ENCODE data around the gene TMEM174. TPM values are rescaled to one million over a fixed set of nuclear protein-coding genes. Genes with fewer than 3 reads are reported as not detected.
"Not testable (repeated sequence)": the region's sequence is repeated elsewhere in the genome, so short reads cannot be mapped to it uniquely, and the experiment has no call there.

The TMEM174 gene
- total RNA-seq, 2 experiments from 2014 or later = 0.25 TPM; not detected in 1

DNA sequence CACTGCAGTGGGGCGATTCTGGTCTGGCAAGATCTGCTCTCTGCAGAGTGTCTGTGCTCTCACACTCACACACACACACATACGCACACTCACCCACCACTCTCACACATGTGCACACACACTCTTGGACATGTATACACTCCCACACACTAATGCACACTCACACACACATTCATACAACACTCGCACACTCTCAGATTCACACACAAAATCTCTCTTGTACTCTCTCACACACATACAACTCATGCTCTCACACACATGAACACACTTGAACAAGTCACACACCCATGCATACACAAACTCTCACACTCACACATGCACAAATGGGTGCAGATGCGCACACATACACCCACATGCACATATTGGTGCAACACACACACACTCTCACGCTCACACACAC, 31.7 kb downstream of the TMEM174 start:
- POLR2A ChIA-PET = no interaction called here

DNA sequence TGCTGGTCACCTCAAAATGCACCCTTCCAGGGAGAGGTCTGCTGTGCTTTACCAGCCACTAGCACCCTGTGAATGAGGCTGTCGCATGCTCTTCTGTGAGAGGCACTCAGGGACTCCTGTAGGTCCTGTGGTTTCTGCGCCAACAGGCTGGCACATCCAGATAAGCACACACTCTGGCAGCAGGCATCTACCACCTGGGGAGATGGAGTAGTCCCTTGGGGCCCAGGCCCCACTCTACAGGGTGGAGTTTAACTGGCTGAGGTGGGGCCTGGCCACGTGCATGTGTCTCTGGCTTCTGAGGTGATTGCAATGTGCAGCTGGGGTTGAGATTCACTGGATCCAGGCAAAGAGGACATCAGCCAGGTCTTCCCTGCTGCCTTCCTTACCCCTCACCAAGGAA, 32.3 kb downstream of the TMEM174 start:
- H2AFZ ChIP-seq (ENCODE audit: low read length) = peak overlapping the region; percentile 12; the same call in 1 of the 2 replicates
- DNase-seq (ENCODE audit: low spot score) = no peak
- H3K27ac ChIP-seq (ENCODE audit: low read depth, low read length, poor library complexity, severe bottlenecking) = no peak overlapping the region
- no peaks in the 10 kb centered on the region for H3K9me3 ChIP-seq (ENCODE audit: low read length)
- no peaks in the 10 kb centered on the region for H3K36me3 ChIP-seq (ENCODE audit: insufficient read depth, low read length)
- TF ChIP-seq EZH2phosphoT487 (IDR thresholded peaks at IDR 0.05; ENCODE audit: borderline replicate concordance, low read depth, low read length) = no peak
- ChIA-PET POLR2A (no interaction called here), CTCF (ENCODE audit: unreplicated experiment) (no interaction called here)
- H3K9me2 ChIP-seq (ENCODE audit: insufficient read depth, low read length) = no peaks in the 10 kb centered on the region
- intact Hi-C loops (cut with micrococcal nuclease; ENCODE audit: unreplicated experiment) = no loop called here
- no peaks in the 10 kb centered on the region for H4K20me1 ChIP-seq (ENCODE audit: insufficient read depth, low read length)
- H3K79me2 ChIP-seq (ENCODE audit: insufficient read depth, low read depth, low read length) = no peaks in the 10 kb centered on the region
- BruUV-seq (replicated peaks) = no TSS peak
- H3K4me1 ChIP-seq (ENCODE audit: insufficient read depth, low read length, poor library complexity, severe bottlenecking) = peaks cover 7% of the 10 kb centered on the region
- no peak overlapping the region for H3K4me3 ChIP-seq (ENCODE audit: low read depth, low read length, poor library complexity, severe bottlenecking)
- H3K4me2 ChIP-seq (ENCODE audit: low read length) = no peak overlapping the region

More for the DNA sequence above, 31.7 kb downstream of the TMEM174 start:
- Histone ChIP-seq H3K27ac (ENCODE audit: low read depth, low read length, poor library complexity, severe bottlenecking) (no peak overlapping the region), H3K36me3 (ENCODE audit: insufficient read depth, low read length) (no peaks in the 10 kb centered on the region), H3K4me2 (ENCODE audit: low read length) (no peak overlapping the region), H4K20me1 (ENCODE audit: insufficient read depth, low read length) (no peaks in the 10 kb centered on the region), H3K9me3 (ENCODE audit: low read length) (no peaks in the 10 kb centered on the region), H3K79me2 (ENCODE audit: insufficient read depth, low read depth, low read length) (no peaks in the 10 kb centered on the region), H3K4me3 (ENCODE audit: low read depth, low read length, poor library complexity, severe bottlenecking) (no peak overlapping the region), H3K4me1 (ENCODE audit: insufficient read depth, low read length, poor library complexity, severe bottlenecking) (peaks cover 7% of the 10 kb centered on the region), H2AFZ (ENCODE audit: low read length) (no peak overlapping the region), H3K9me2 (ENCODE audit: insufficient read depth, low read length) (no peaks in the 10 kb centered on the region)
- BruUV-seq (replicated peaks) = no TSS peak
- intact Hi-C loops (cut with micrococcal nuclease; ENCODE audit: unreplicated experiment) = loop anchor here (5.0 kb wide), 1 partner anchor 247 kb away; the partner anchor contains the start of gene FCHO2
- no peak for DNase-seq (ENCODE audit: low spot score)
- CTCF ChIA-PET (ENCODE audit: unreplicated experiment) = no interaction called here
- TF ChIP-seq EZH2phosphoT487 (IDR thresholded peaks at IDR 0.05; ENCODE audit: borderline replicate concordance, low read depth, low read length) = no peak
- TF ChIP-seq, protein P1, sequence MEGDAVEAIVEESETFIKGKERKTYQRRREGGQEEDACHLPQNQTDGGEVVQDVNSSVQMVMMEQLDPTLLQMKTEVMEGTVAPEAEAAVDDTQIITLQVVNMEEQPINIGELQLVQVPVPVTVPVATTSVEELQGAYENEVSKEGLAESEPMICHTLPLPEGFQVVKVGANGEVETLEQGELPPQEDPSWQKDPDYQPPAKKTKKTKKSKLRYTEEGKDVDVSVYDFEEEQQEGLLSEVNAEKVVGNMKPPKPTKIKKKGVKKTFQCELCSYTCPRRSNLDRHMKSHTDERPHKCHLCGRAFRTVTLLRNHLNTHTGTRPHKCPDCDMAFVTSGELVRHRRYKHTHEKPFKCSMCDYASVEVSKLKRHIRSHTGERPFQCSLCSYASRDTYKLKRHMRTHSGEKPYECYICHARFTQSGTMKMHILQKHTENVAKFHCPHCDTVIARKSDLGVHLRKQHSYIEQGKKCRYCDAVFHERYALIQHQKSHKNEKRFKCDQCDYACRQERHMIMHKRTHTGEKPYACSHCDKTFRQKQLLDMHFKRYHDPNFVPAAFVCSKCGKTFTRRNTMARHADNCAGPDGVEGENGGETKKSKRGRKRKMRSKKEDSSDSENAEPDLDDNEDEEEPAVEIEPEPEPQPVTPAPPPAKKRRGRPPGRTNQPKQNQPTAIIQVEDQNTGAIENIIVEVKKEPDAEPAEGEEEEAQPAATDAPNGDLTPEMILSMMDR (conservative IDR thresholded peaks at IDR 0.05; ENCODE audit: low read length) = no peak

DNA sequence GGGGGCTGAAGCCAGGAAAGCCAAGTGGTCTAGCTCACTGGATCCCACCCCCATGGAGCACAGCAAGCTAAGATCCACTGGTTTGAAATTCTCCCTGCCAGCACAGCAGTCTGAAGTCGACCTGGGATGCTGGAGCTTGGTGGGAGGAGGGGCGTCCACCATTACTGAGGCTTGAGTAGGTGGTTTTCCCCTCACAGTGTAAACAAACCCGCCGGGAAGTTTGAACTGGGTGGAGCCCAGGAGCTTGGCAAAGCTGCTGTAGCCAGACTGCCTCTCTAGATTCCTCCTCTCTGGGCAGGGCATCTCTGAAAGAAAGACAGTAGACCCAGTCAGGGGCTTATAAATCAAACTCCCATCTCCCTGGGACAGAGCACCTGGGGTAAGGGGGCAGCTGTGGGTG, 34.2 kb downstream of the TMEM174 start:
- H3K4me2 ChIP-seq (ENCODE audit: low read length); H4K20me1 ChIP-seq (ENCODE audit: insufficient read depth, low read length); H3K9me3 ChIP-seq (ENCODE audit: low read length); BruUV-seq (replicated peaks); H3K27ac ChIP-seq (ENCODE audit: low read depth, low read length, poor library complexity, severe bottlenecking); CTCF ChIA-PET (ENCODE audit: unreplicated experiment); H3K79me2 ChIP-seq (ENCODE audit: insufficient read depth, low read depth, low read length); H2AFZ ChIP-seq (ENCODE audit: low read length); H3K36me3 ChIP-seq (ENCODE audit: insufficient read depth, low read length); H3K9me2 ChIP-seq (ENCODE audit: insufficient read depth, low read length); intact Hi-C loops (cut with micrococcal nuclease; ENCODE audit: unreplicated experiment); DNase-seq (ENCODE audit: low spot score); H3K4me3 ChIP-seq (ENCODE audit: low read depth, low read length, poor library complexity, severe bottlenecking); H3K4me1 ChIP-seq (ENCODE audit: insufficient read depth, low read length, poor library complexity, severe bottlenecking): not testable (repeated sequence)
- POLR2A ChIA-PET = interaction anchor here (1.2 kb wide), 1 partner anchor 35 kb away, joined by 3 read pairs; no protein-coding TSS in a partner anchor

DNA sequence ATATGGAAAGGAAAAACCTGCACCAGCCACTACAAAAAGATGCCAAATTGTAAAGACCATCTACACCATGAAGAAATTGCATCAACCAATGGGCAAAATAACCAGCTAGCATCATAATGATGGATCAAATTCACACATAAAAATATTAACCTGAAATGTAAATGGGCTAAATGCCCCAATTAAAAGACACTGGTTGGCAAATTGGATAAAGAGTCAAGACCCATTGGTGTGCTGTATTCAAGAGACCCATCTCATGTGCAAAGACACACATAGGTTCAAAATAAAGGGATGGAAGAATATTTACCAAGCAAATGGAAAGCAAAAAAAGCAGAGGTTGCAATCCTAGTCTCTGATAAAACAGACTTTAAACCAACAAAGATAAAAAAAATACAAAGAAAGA, 36.1 kb downstream of the TMEM174 start:
- CTCF ChIA-PET (ENCODE audit: unreplicated experiment); H2AFZ ChIP-seq (ENCODE audit: low read length); H3K4me2 ChIP-seq (ENCODE audit: low read length); H3K9me2 ChIP-seq (ENCODE audit: insufficient read depth, low read length); H3K79me2 ChIP-seq (ENCODE audit: insufficient read depth, low read depth, low read length); DNase-seq (ENCODE audit: low spot score); H3K4me3 ChIP-seq (ENCODE audit: low read depth, low read length, poor library complexity, severe bottlenecking); H4K20me1 ChIP-seq (ENCODE audit: insufficient read depth, low read length); H3K4me1 ChIP-seq (ENCODE audit: insufficient read depth, low read length, poor library complexity, severe bottlenecking); BruUV-seq (replicated peaks); H3K36me3 ChIP-seq (ENCODE audit: insufficient read depth, low read length); H3K9me3 ChIP-seq (ENCODE audit: low read length); intact Hi-C loops (cut with micrococcal nuclease; ENCODE audit: unreplicated experiment); H3K27ac ChIP-seq (ENCODE audit: low read depth, low read length, poor library complexity, severe bottlenecking): not testable (repeated sequence)
- POLR2A ChIA-PET = interaction anchor here (0.6 kb wide), 1 partner anchor 100 kb away, joined by 4 read pairs; no protein-coding TSS in a partner anchor

DNA sequence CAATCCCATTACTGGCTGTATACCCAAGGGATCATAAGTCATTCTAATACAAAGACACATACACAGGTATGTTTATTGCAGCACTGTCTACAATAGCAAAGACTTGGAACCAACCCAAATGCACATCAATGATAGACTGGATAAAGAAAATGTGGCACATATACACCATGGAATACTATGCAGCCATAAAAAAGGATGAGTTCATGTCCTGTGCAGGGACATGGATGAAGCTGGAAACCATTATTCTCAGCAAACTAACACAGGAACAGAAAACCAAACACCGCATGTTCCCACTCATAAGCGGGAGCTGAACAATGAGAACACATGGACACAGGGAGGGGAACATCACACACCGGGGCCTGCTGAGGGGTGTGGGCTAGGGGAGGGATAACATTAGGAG, 39.7 kb downstream of the TMEM174 start:
- H3K4me1 ChIP-seq (ENCODE audit: insufficient read depth, low read length, poor library complexity, severe bottlenecking); H4K20me1 ChIP-seq (ENCODE audit: insufficient read depth, low read length); BruUV-seq (replicated peaks); H3K79me2 ChIP-seq (ENCODE audit: insufficient read depth, low read depth, low read length); H3K36me3 ChIP-seq (ENCODE audit: insufficient read depth, low read length); H2AFZ ChIP-seq (ENCODE audit: low read length); CTCF ChIA-PET (ENCODE audit: unreplicated experiment); H3K9me2 ChIP-seq (ENCODE audit: insufficient read depth, low read length); DNase-seq (ENCODE audit: low spot score); H3K4me2 ChIP-seq (ENCODE audit: low read length); intact Hi-C loops (cut with micrococcal nuclease; ENCODE audit: unreplicated experiment); POLR2A ChIA-PET; H3K4me3 ChIP-seq (ENCODE audit: low read depth, low read length, poor library complexity, severe bottlenecking); H3K27ac ChIP-seq (ENCODE audit: low read depth, low read length, poor library complexity, severe bottlenecking); H3K9me3 ChIP-seq (ENCODE audit: low read length): not testable (repeated sequence)

Measured in OCI-LY7 (cell line).